ENCODE measurements around the gene TRMO. TPM values are rescaled to one million over a fixed set of nuclear protein-coding genes. Genes with fewer than 3 reads are reported as not detected.

TRMO gene
- total RNA-seq, 4 donors from 2014 or later, result 16.0 to 41.1 (median 20.7) TPM

- H3K27ac ChIP-seq, result peak overlapping the region in 1 of 4 donors; percentile 22
- H3K9me3 ChIP-seq, result no peaks in the 10 kb centered on the region
- no peak overlapping the region for H3K4me3 ChIP-seq
- H3K27me3 ChIP-seq, result no peaks in the 10 kb centered on the region
- DNase-seq, result no peak
- peaks cover 0 to 61% (median 0%) of the 10 kb centered on the region in 3 donors for H3K36me3 ChIP-seq
- intact Hi-C loops (cut with DNase I), result loop anchor here (5.0 kb wide), 1 partner anchor 188 kb away; no protein-coding TSS in a partner anchor
- WGBS, 2 donors, result 69% methylated on average over 9 of the region's 9 CpGs
- H3K4me1 ChIP-seq, result peaks cover 0 to 19% (median 0%) of the 10 kb centered on the region in 3 donors
- no peak for TF ChIP-seq CTCF (IDR thresholded peaks at IDR 0.05)
- TF ChIP-seq POLR2A (IDR thresholded peaks at IDR 0.05), result no peak
Observed at GRCh38 chr9:97900103-97900737, 22.1 kb downstream of the TRMO start.

- peaks cover 0 to 12% (median 0%) of the 10 kb centered on the region in 3 donors for H3K4me1 ChIP-seq
- WGBS, 2 donors, result 71 to 86% methylated on average over 2 to 5 of the region's 6 CpGs
- no peak for DNase-seq
- TF ChIP-seq POLR2A (IDR thresholded peaks at IDR 0.05) (no peak), CTCF (IDR thresholded peaks at IDR 0.05) (peak in 2 of 6 experiments; percentile 20 to 48)
- no peaks in the 10 kb centered on the region for H3K9me3 ChIP-seq
- H3K27ac ChIP-seq, result no peak overlapping the region
- H3K36me3 ChIP-seq, result peaks cover 0 to 32% (median 0%) of the 10 kb centered on the region in 3 donors
- no peaks in the 10 kb centered on the region for H3K27me3 ChIP-seq
- intact Hi-C loops (cut with DNase I), result no loop called here
- no peak overlapping the region for H3K4me3 ChIP-seq
Observed at GRCh38 chr9:97895695-97896332, 26.5 kb downstream of the TRMO start.

GRCh38 chr9:97895211-97895610, 27.1 kb downstream of the TRMO start:
- H3K36me3 ChIP-seq, result peaks cover 0 to 29% (median 0%) of the 10 kb centered on the region in 3 donors
- no peak for DNase-seq
- no peak for TF ChIP-seq POLR2A (IDR thresholded peaks at IDR 0.05)
- no peak for TF ChIP-seq CTCF (IDR thresholded peaks at IDR 0.05)
- no peak overlapping the region for H3K27ac ChIP-seq
- no peaks in the 10 kb centered on the region for H3K9me3 ChIP-seq
- H3K27me3 ChIP-seq, result no peaks in the 10 kb centered on the region
- intact Hi-C loops (cut with DNase I), result no loop called here
- WGBS, 2 donors, result 77 to 92% methylated on average over 1 of the region's 1 CpG
- peaks cover 0 to 6% (median 0%) of the 10 kb centered on the region in 3 donors for H3K4me1 ChIP-seq
- H3K4me3 ChIP-seq, result no peak overlapping the region

- 76 to 84% methylated on average over 2 of the region's 2 CpGs for WGBS, 2 donors
- Histone ChIP-seq H3K36me3 (peaks cover 0 to 10% (median 0%) of the 10 kb centered on the region in 3 donors), H3K27me3 (no peaks in the 10 kb centered on the region), H3K9me3 (no peaks in the 10 kb centered on the region), H3K4me3 (no peak overlapping the region), H3K4me1 (peaks cover 0 to 12% (median 0%) of the 10 kb centered on the region in 3 donors), H3K27ac (no peak overlapping the region)
- TF ChIP-seq CTCF (IDR thresholded peaks at IDR 0.05), result no peak
- no peak for TF ChIP-seq POLR2A (IDR thresholded peaks at IDR 0.05)
- intact Hi-C loops (cut with DNase I), result no loop called here
- no peak for DNase-seq
Observed at GRCh38 chr9:97892421-97892820, 29.9 kb downstream of the TRMO start.

- Histone ChIP-seq H3K4me3 (no peak overlapping the region), H3K27me3 (no peaks in the 10 kb centered on the region), H3K9me3 (no peaks in the 10 kb centered on the region), H3K4me1 (peaks cover 0 to 16% (median 0%) of the 10 kb centered on the region in 3 donors), H3K36me3 (peaks cover 0 to 8% (median 0%) of the 10 kb centered on the region in 3 donors), H3K27ac (no peak overlapping the region)
- DNase-seq, result no peak
- WGBS, 2 donors, result 73 to 88% methylated on average over 2 to 3 of the region's 5 CpGs
- intact Hi-C loops (cut with DNase I), result no loop called here
- TF ChIP-seq POLR2A (IDR thresholded peaks at IDR 0.05) (no peak), CTCF (IDR thresholded peaks at IDR 0.05) (no peak)
Observed at GRCh38 chr9:97891736-97892135, 30.6 kb downstream of the TRMO start.
